ENCODE measurements around the gene ZBTB38. TPM values are rescaled to one million over a fixed set of nuclear protein-coding genes. Genes with fewer than 3 reads are reported as not detected.

Gene ZBTB38
- total RNA-seq, 1 experiment from 2014 or later: 17.0 TPM

GRCh38 chr3:141330235-141330634 lies 38.1 kb upstream of the ZBTB38 start:
- H3K4me1 ChIP-seq (ENCODE audit: insufficient read depth, low read length): peaks cover 15% of the 10 kb centered on the region
- no peak for ATAC-seq
- CTCF ChIA-PET: no interaction called here
- no peak overlapping the region for H3K9ac ChIP-seq (ENCODE audit: low read length)
- intact Hi-C loops (cut with micrococcal nuclease): no loop called here
- H3K27me3 ChIP-seq (ENCODE audit: low read length): no peaks in the 10 kb centered on the region
- H3F3A ChIP-seq (ENCODE audit: low read length, unreplicated experiment): no peaks in the 10 kb centered on the region
- H3K79me2 ChIP-seq (ENCODE audit: low read length): no peaks in the 10 kb centered on the region
- H2AFZ ChIP-seq (ENCODE audit: low read length): no peak overlapping the region
- no peaks in the 10 kb centered on the region for H3K9me3 ChIP-seq (ENCODE audit: low read length)
- POLR2A ChIA-PET (ENCODE audit: unreplicated experiment): no interaction called here
- H3K27ac ChIP-seq (ENCODE audit: low read length): no peak overlapping the region
- H3K4me3 ChIP-seq (ENCODE audit: low read length): no peak overlapping the region
- H3K4me2 ChIP-seq (ENCODE audit: low read length): no peak overlapping the region
- H3K36me3 ChIP-seq (ENCODE audit: low read depth, low read length): no peaks in the 10 kb centered on the region
- H3K9me2 ChIP-seq (replicated peaks; ENCODE audit: low read length): no peaks in the 10 kb centered on the region
- TF ChIP-seq, protein P1, sequence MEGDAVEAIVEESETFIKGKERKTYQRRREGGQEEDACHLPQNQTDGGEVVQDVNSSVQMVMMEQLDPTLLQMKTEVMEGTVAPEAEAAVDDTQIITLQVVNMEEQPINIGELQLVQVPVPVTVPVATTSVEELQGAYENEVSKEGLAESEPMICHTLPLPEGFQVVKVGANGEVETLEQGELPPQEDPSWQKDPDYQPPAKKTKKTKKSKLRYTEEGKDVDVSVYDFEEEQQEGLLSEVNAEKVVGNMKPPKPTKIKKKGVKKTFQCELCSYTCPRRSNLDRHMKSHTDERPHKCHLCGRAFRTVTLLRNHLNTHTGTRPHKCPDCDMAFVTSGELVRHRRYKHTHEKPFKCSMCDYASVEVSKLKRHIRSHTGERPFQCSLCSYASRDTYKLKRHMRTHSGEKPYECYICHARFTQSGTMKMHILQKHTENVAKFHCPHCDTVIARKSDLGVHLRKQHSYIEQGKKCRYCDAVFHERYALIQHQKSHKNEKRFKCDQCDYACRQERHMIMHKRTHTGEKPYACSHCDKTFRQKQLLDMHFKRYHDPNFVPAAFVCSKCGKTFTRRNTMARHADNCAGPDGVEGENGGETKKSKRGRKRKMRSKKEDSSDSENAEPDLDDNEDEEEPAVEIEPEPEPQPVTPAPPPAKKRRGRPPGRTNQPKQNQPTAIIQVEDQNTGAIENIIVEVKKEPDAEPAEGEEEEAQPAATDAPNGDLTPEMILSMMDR (conservative IDR thresholded peaks at IDR 0.05; ENCODE audit: low read depth, low read length): no peak
- TF ChIP-seq EZH2 (IDR thresholded peaks at IDR 0.05; ENCODE audit: low read length, unreplicated experiment) (no peak), EZH2phosphoT487 (IDR thresholded peaks at IDR 0.05; ENCODE audit: borderline replicate concordance, low read length) (no peak)
- DNase-seq: no peak
- H4K20me1 ChIP-seq (ENCODE audit: low read length): no peaks in the 10 kb centered on the region
- BruUV-seq (replicated peaks): no TSS peak

DNA sequence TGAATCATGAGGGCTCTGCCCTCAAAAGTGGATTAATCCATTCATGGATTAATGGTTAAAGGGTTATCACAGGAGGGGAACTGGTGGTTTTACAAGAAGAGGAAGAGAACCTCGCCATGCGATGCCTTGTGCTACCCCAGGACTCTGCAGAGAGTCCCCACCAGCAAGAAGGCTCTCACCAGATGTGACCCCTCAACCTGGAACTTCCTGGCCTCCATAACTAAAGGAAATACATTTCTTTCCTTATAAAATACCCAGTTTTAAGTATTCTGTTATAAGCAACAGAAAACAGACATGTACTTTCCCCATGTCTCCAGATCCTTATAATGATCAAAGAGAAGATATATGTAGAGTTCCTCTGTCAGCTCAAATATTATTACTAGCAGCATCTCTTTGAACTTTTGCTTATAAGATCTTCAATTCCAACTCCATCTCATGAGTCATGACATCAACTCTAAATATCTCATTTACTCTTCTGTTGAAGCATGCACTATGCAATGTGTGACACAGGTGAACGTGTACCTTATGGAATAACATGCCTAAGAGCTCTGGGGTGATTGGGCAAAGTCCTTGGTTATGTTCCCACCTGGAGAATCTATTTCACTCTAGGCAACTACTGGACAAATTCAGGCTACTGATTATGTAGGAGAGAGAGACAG lies 37.5 kb upstream of the ZBTB38 start:
- Histone ChIP-seq H3K36me3 (ENCODE audit: low read depth, low read length) (no peaks in the 10 kb centered on the region), H3K4me3 (ENCODE audit: low read length) (no peak overlapping the region), H3F3A (ENCODE audit: low read length, unreplicated experiment) (no peaks in the 10 kb centered on the region), H4K20me1 (ENCODE audit: low read length) (no peaks in the 10 kb centered on the region), H3K27me3 (ENCODE audit: low read length) (no peaks in the 10 kb centered on the region), H2AFZ (ENCODE audit: low read length) (no peak overlapping the region), H3K9ac (ENCODE audit: low read length) (peak overlapping the region; percentile 26), H3K9me2 (replicated peaks; ENCODE audit: low read length) (no peaks in the 10 kb centered on the region), H3K9me3 (ENCODE audit: low read length) (no peaks in the 10 kb centered on the region), H3K79me2 (ENCODE audit: low read length) (no peaks in the 10 kb centered on the region), H3K27ac (ENCODE audit: low read length) (peak overlapping the region; percentile 79), H3K4me2 (ENCODE audit: low read length) (peak overlapping the region; percentile 43), H3K4me1 (ENCODE audit: insufficient read depth, low read length) (peaks cover 15% of the 10 kb centered on the region)
- ATAC-seq (no peak), DNase-seq (no peak)
- BruUV-seq (replicated peaks): no TSS peak
- intact Hi-C loops (cut with micrococcal nuclease): no loop called here
- ChIA-PET CTCF (no interaction called here), POLR2A (ENCODE audit: unreplicated experiment) (interaction anchor here (0.6 kb wide), 1 partner anchor 71 kb away, joined by 4 read pairs; no protein-coding TSS in a partner anchor)
- TF ChIP-seq, protein P1 (conservative IDR thresholded peaks at IDR 0.05; ENCODE audit: low read depth, low read length): no peak
- TF ChIP-seq EZH2 (IDR thresholded peaks at IDR 0.05; ENCODE audit: low read length, unreplicated experiment) (no peak), EZH2phosphoT487 (IDR thresholded peaks at IDR 0.05; ENCODE audit: borderline replicate concordance, low read length) (no peak)
